ENCODE results near the gene DNAH1.

GRCh38 chr3:52313774-52314188 is 2.3 kb upstream of the DNAH1 start:
- TF ChIP-seq POLR2A (IDR thresholded peaks at IDR 0.05; ENCODE audit: low read length) (no peak), GATA1 (IDR thresholded peaks at IDR 0.05; ENCODE audit: low read depth, low read length) (no peak)
